Naive thymus-derived CD4-positive, alpha-beta T cell (primary cell): Measurements from ENCODE around the gene UQCR11. TPM values are rescaled to one million over a fixed set of nuclear protein-coding genes. Genes with fewer than 3 reads are reported as not detected.

Experiments
- ATAC-seq: fragments of 150-1000 bp; cut with Tn5 transposase; 2 replicates; pipeline ENCODE4 v1.10.0; 2021; ENCODE audit warnings: mild to moderate bottlenecking, moderate library complexity
- CTCF ChIA-PET: fragments of 350-600 bp; sonication (Branson Sonifier 250); formaldehyde crosslinking; loops from one replicate; lab custom pipeline; 2021; ENCODE audit warnings: antibody characterized with exemption; lab: Charles Lee
- POLR2A ChIA-PET: fragments of 350-600 bp; sonication (Branson Sonifier 250); formaldehyde crosslinking; loops from one replicate; lab custom pipeline; 2021; ENCODE audit warnings: antibody characterized with exemption, inconsistent platforms; lab: Charles Lee
- DNase-seq, 9 donors: peaks; one replicate each; pipeline versions ENCODE4 v3.0.0 to v3.0.0-alpha.2; 2020 to 2022; ENCODE audit warnings: mixed read lengths in 1 of 9
- H3K27ac ChIP-seq: one replicate; pipeline ENCODE4 v1.7.0; 2013; ENCODE audit warnings: mild to moderate bottlenecking, low read depth, low read length, moderate library complexity
- H3K27me3 ChIP-seq, 2 donors: one replicate each; pipeline ENCODE4 v1.7.0; 2013; ENCODE audit warnings: low read length in 2 of 2, mild to moderate bottlenecking in 2 of 2, moderate library complexity in 2 of 2; ENCODE audit not compliant: control insufficient read depth in 2 of 2, insufficient read depth in 2 of 2
- H3K36me3 ChIP-seq, 3 experiments: 1 replicate in 2 of 3; 2 replicates in 1 of 3; pipeline ENCODE4 v1.7.0; 2013; ENCODE audit warnings: low read length in 3 of 3, mild to moderate bottlenecking in 3 of 3, moderate library complexity in 1 of 3; ENCODE audit not compliant: insufficient read depth in 3 of 3, control insufficient read depth in 2 of 3
- H3K4me1 ChIP-seq, 2 donors: one replicate each; pipeline ENCODE4 v1.7.0; 2013; ENCODE audit warnings: low read length in 2 of 2, mild to moderate bottlenecking in 2 of 2, moderate library complexity in 1 of 2; ENCODE audit not compliant: control insufficient read depth in 2 of 2, insufficient read depth in 2 of 2
- H3K4me3 ChIP-seq: 2 replicates; pipeline ENCODE4 v1.7.0; 2013; ENCODE audit warnings: mild to moderate bottlenecking, low read length
- H3K9me3 ChIP-seq, 3 experiments: 1 replicate in 2 of 3; 2 replicates in 1 of 3; pipeline ENCODE4 v1.7.0; 2013; ENCODE audit warnings: low read length in 3 of 3; ENCODE audit not compliant: control insufficient read depth in 2 of 3
- H3K27ac Mint-ChIP-seq, 9 donors: one replicate each; pipeline ENCODE4 v1.8.0; 2020 to 2022; ENCODE audit warnings: mixed read lengths in 9 of 9, mild to moderate bottlenecking in 8 of 9, moderate library complexity in 5 of 9, inconsistent platforms in 2 of 9
- H3K27me3 Mint-ChIP-seq, 5 donors: one replicate each; pipeline ENCODE4 v1.8.0; 2021 to 2022; ENCODE audit warnings: mixed read lengths in 5 of 5, mild to moderate bottlenecking in 1 of 5
- H3K36me3 Mint-ChIP-seq, 5 donors: one replicate each; pipeline ENCODE4 v1.8.0; 2020 to 2022; ENCODE audit warnings: mixed read lengths in 5 of 5, mild to moderate bottlenecking in 3 of 5, inconsistent platforms in 1 of 5
- H3K4me1 Mint-ChIP-seq, 7 donors: one replicate each; pipeline ENCODE4 v1.8.0; 2020 to 2022; ENCODE audit warnings: mixed read lengths in 7 of 7, mild to moderate bottlenecking in 3 of 7, inconsistent platforms in 1 of 7
- H3K4me3 Mint-ChIP-seq, 10 donors: one replicate each; pipeline ENCODE4 v1.8.0; 2020 to 2022; ENCODE audit warnings: mild to moderate bottlenecking in 10 of 10, mixed read lengths in 10 of 10, moderate library complexity in 6 of 10, inconsistent platforms in 2 of 10
- H3K9me3 Mint-ChIP-seq, 11 donors: one replicate each; pipeline ENCODE4 v1.8.0; 2020 to 2022; ENCODE audit warnings: mixed read lengths in 11 of 11, mild to moderate bottlenecking in 4 of 11, inconsistent platforms in 1 of 11, moderate library complexity in 1 of 11
- intact Hi-C, 2 donors: fragments of 100-400 bp; cut with micrococcal nuclease; formaldehyde crosslinking; loops; one replicate each; pipeline ENCODE4 v1.15.1; 2023
- polyA plus RNA-seq, 2 donors: library from polyadenylated mRNA; unstranded; fragments of 300-500 nt; fragmentation: Illumina TruSeq; gene quantifications; one replicate each; pipeline ENCODE4 v1.2.3, GENCODE V29; 2021
- total RNA-seq, 6 experiments: library from RNA in 5 of 6; stranded (reverse) in 5 of 6; gene quantifications; 1 replicate in 5 of 6; 2 replicates in 1 of 6; pipeline ENCODE4 v1.2.3 and lab custom pipeline; 2021 to 2026

UQCR11 gene
- total and polyA plus RNA-seq, 7 experiments from 2014 or later, result 94.3 to 606 (median 148) TPM

GRCh38 chr19:1555487-1556389, 49.5 kb downstream of the UQCR11 start:
- Mint-ChIP-seq H3K4me1 (peaks cover 0 to 4% (median 0%) of the 10 kb centered on the region in 7 donors), H3K27me3 (peaks cover 0 to 11% (median 5%) of the 10 kb centered on the region in 5 donors), H3K4me3 (no peak overlapping the region), H3K27ac (no peak overlapping the region), H3K9me3 (no peaks in the 10 kb centered on the region), H3K36me3 (no peaks in the 10 kb centered on the region)
- DNase-seq, result no peak
- Histone ChIP-seq H3K27ac (no peak overlapping the region), H3K4me1 (no peaks in the 10 kb centered on the region), H3K9me3 (no peaks in the 10 kb centered on the region), H3K36me3 (no peaks in the 10 kb centered on the region), H3K4me3 (no peak overlapping the region), H3K27me3 (no peaks in the 10 kb centered on the region)
- ChIA-PET POLR2A (no interaction called here), CTCF (no interaction called here)
- no peak for ATAC-seq
- intact Hi-C loops, result no loop called here

DNA sequence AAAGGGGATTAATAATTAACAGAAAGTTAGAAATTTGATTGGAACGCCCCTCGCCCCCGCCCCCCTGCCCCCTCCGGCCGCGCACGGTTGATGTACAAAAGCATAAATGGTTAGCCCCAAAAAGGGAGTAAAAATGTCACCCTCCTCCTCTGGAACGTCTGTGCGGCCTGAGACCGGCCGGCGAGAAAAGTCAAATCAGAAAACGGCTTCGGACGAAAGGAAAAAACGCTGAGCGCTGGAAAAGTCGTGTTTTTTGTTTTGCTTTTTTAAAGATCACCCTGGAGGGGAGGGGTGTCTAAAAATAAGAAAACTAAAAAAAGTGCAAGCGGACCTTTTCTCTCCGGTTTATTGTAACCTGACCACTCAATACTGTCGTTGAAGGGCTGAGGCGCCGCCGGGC, 50.3 kb downstream of the UQCR11 start:
- Histone ChIP-seq H3K36me3 (no peaks in the 10 kb centered on the region), H3K9me3 (no peaks in the 10 kb centered on the region), H3K4me1 (no peaks in the 10 kb centered on the region), H3K27ac (no peak overlapping the region), H3K4me3 (no peak overlapping the region), H3K27me3 (no peaks in the 10 kb centered on the region)
- DNase-seq, result no peak
- CTCF ChIA-PET, result no interaction called here
- Mint-ChIP-seq H3K27me3 (peaks cover 0 to 11% (median 5%) of the 10 kb centered on the region in 5 donors), H3K4me3 (no peak overlapping the region), H3K9me3 (no peaks in the 10 kb centered on the region), H3K4me1 (peaks cover 0 to 4% (median 0%) of the 10 kb centered on the region in 7 donors), H3K36me3 (no peaks in the 10 kb centered on the region), H3K27ac (no peak overlapping the region)
- no peak for ATAC-seq
- POLR2A ChIA-PET, result no interaction called here
- intact Hi-C loops, result no loop called here

- Histone ChIP-seq H3K9me3 (no peaks in the 10 kb centered on the region), H3K4me1 (no peaks in the 10 kb centered on the region), H3K27ac (no peak overlapping the region), H3K36me3 (no peaks in the 10 kb centered on the region), H3K4me3 (no peak overlapping the region), H3K27me3 (no peaks in the 10 kb centered on the region)
- H3K27me3 Mint-ChIP-seq, result peaks cover 0 to 11% (median 5%) of the 10 kb centered on the region in 5 donors
- ATAC-seq (no peak), DNase-seq (no peak)
- intact Hi-C loops, result no loop called here
- peaks cover 0 to 2% (median 0%) of the 10 kb centered on the region in 7 donors for H3K4me1 Mint-ChIP-seq
- no peak overlapping the region for H3K4me3 Mint-ChIP-seq
- no peaks in the 10 kb centered on the region for H3K36me3 Mint-ChIP-seq
- H3K27ac Mint-ChIP-seq, result no peak overlapping the region
- H3K9me3 Mint-ChIP-seq, result no peaks in the 10 kb centered on the region
- POLR2A ChIA-PET, result no interaction called here
- CTCF ChIA-PET, result no interaction called here
These were observed 51.8 kb downstream of the UQCR11 start for GRCh38 chr19:1553415-1553814.

DNA sequence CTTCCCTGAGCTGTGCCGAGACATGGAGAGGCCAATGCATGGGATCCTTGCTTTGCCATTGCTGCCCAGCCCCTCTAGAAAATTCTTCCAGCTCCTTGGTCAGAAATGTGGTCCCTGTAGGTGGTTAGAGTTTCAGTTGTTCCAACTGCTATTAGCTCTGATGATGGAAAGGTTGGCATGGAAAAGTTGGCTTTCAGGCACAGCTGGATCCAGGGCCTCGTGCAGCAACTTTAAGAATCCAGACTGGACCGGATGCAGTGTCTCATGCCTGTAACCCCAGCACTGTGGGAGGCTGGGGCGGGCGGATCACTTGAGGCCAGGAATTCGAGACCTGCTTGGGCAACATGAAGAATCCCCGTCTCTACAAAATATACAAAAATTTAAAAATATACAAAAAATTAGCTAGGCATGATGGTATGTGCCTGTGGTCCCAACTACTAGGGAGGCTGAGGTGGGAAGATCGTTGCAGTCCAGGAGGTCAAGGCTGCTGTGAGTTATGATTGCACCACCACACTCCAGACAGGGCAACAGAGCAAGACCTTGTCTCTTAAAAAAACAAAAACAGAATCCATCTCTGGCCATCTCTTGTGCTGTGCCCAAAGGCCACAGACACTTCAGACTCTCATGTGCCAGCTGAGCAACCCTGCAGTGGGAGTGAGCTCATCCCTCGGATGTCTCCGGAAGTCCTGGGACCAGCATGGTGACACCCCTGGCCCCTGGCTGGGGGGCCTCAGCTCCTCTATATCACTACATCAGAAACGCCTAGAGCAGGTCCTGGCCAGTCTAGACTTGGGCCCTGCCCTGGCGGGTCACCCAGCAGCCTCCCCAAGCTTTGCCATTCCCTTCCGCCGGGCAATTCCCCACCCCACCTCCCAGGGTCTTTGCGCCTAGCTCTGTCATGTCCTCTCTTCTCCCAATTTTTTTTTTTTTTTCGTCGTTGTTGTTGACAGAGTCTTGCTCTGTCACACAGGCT, 53.9 kb downstream of the UQCR11 start:
- Mint-ChIP-seq H3K4me3 (no peak overlapping the region), H3K36me3 (no peaks in the 10 kb centered on the region), H3K9me3 (no peaks in the 10 kb centered on the region), H3K27ac (peak overlapping the region in 1 of 9 donors; percentile 25), H3K4me1 (peaks cover 0 to 2% (median under 1%) of the 10 kb centered on the region in 7 donors), H3K27me3 (peaks cover 0 to 11% (median 5%) of the 10 kb centered on the region in 5 donors)
- H3K36me3 ChIP-seq, result no peaks in the 10 kb centered on the region
- ChIA-PET POLR2A (no interaction called here), CTCF (interaction anchor here (0.6 to 0.7 kb wide), 2 partner anchors 121 to 1927 kb away, joined by 3 read pairs; no protein-coding TSS in a partner anchor)
- intact Hi-C loops, result no loop called here
- H3K4me3 ChIP-seq, result no peak overlapping the region
- H3K4me1 ChIP-seq, result peaks cover 0 to under 1% of the 10 kb centered on the region in 2 donors
- no peaks in the 10 kb centered on the region for H3K27me3 ChIP-seq
- H3K27ac ChIP-seq, result no peak overlapping the region
- DNase-seq, result no peak
- no peak for ATAC-seq
- no peaks in the 10 kb centered on the region for H3K9me3 ChIP-seq

GRCh38 chr19:1549332-1549945, 55.8 kb downstream of the UQCR11 start:
- CTCF ChIA-PET, result no interaction called here
- intact Hi-C loops, result loop anchor here in 1 of 2 donors (5.0 kb wide), 1 partner anchor 218 kb away; no protein-coding TSS in a partner anchor

More at GRCh38 chr19:1549332-1549945, 55.8 kb downstream of the UQCR11 start:
- H3K27me3 ChIP-seq, result no peaks in the 10 kb centered on the region
- H3K36me3 ChIP-seq, result no peaks in the 10 kb centered on the region
- H3K4me1 Mint-ChIP-seq, result peaks cover 0 to 5% (median 4%) of the 10 kb centered on the region in 7 donors
- POLR2A ChIA-PET, result no interaction called here
- no peaks in the 10 kb centered on the region for H3K9me3 ChIP-seq
- ATAC-seq (no peak), DNase-seq (no peak)
- no peaks in the 10 kb centered on the region for H3K9me3 Mint-ChIP-seq
- peaks cover 0 to 26% (median 6%) of the 10 kb centered on the region in 5 donors for H3K27me3 Mint-ChIP-seq
- no peak overlapping the region for H3K4me3 ChIP-seq
- no peak overlapping the region for H3K27ac Mint-ChIP-seq
- H3K27ac ChIP-seq, result no peak overlapping the region
- H3K4me1 ChIP-seq, result peaks cover 0 to 5% of the 10 kb centered on the region in 2 donors
- no peak overlapping the region for H3K4me3 Mint-ChIP-seq
- no peaks in the 10 kb centered on the region for H3K36me3 Mint-ChIP-seq
